ENCODE measurements around the gene LRRC7. TPM values are rescaled to one million over a fixed set of nuclear protein-coding genes. Genes with fewer than 3 reads are reported as not detected.

LRRC7 gene
- total and polyA plus RNA-seq, 2 of the 8 experiments (the other 6 are each of a cell fraction or from before 2014, with no cell fraction given) = 0.03 to 0.17 TPM

DNA sequence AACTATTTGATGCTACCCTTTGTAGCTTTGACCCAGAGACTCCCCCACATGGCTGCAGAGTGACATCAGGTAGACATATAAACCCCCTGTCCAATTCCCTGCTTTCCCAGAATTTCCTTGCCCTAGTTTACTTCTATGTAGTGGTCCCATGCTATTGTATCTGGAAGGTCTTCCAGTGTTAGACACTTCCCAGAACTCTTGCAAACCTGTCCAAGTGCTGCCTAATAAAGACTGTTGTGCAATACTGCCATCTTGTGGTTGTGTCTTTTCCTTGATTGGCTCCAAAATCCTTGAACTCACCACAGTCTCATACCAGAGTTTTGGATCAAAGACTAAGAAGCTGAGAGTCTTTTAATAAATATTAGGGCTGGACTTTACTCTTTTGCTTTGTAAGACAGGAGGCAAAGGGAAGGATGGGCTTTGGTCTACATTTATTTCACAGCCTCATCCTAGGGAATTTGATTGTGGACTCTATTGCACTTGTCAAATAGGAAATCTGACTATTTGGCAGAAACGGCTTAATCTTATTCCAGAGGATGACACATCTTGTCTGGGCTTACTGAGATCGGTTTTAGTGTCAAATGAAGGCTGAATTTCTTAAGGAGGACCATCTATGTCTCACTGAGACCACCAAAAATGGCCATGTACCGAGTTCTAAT is 169.9 kb downstream of the LRRC7 start (continued):
- no peak for TF ChIP-seq RBBP5 (IDR thresholded peaks at IDR 0.05; ENCODE audit: borderline replicate concordance, low read depth, low read length)
- TF ChIP-seq SIRT6 (IDR thresholded peaks at IDR 0.05; ENCODE audit: low read length) = no peak
